Brain pericyte (primary cell): ENCODE results near the gene TFAP2A.

Experiments
- DNase-seq: peaks from one replicate; pipeline ENCODE4 v3.0.0-alpha.2; 2012; ENCODE audit warnings: low read depth, low spot score

Gene TFAP2A

DNA sequence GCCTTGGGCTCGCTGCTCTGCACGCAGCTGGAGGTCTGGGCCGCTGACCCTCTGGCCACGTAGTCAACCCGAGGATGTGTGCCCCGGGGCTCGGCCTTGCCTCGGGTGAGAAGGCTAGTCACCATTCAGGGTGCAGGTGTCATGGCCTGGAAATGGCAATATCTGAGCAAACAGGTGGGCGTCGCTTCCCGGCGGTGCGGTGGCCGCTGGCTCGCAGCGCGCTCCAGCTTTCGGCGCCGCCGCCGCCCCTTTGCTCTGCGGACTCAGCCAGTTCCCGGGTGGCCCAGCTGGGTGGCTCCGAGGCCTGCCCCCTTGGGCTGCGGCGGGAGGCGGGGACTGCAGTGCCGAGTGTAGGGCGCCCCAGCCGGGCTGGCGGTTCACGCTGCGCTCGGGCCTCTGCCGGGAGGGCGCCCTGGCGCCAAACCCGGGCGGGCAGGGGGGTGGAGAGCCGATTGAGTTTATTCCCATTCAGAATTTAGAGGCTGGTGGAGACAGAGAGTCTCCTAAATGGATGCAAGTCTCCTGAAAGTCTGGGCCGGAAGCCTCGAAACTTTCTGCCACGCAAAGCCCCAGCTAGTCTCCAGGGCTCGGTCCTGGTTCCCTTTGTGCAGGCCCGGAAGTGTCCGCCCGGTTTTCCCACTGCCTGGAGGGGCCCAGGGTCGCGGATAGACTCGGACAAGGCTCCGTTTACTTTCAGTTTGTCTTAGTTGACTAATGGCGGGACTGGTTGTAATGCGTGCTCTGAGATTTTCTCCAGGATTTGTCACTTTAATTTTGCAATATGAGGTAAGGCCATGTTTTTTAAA lies 11.3 kb upstream of the TFAP2A start:
- no peak for DNase-seq

DNA sequence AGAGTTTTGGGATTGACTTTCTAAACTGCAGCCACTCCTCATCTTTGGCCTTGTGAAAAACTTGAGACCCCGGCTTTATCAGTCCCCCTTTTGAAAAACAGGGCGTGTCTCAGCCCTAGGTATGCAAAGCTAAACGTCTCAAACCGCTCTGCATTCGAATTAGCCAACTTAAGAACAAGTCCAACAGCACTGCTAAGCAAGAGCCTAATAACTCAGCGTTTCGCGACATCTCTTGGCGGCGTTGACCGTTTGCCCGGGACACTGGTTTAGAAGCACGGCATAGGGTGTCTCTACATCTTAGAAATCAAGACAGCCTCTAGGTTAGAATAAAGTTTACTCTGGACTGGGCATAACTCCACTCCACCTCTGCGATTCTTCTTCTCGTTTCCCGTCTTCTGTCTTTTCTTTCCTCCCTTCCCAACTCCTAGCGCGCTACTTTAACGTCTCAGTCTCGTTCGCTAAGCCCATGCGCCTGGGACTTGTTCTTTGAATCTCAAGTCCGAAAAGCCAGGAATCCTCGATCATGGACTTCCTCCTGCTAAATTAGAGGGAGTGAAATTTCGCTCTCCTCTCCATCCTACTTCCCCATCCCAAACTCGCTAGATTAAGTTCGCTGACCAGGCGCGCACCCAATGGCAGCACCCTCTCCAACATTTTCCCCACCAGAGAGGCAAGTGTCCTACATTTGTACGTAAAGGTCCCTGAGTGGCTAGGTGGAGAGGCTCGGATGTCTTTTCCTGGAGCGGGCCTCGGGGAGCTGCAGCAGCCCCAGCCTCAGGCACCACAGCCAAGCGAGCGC lies 10.5 kb upstream of the TFAP2A start:
- DNase-seq: no peak

DNA sequence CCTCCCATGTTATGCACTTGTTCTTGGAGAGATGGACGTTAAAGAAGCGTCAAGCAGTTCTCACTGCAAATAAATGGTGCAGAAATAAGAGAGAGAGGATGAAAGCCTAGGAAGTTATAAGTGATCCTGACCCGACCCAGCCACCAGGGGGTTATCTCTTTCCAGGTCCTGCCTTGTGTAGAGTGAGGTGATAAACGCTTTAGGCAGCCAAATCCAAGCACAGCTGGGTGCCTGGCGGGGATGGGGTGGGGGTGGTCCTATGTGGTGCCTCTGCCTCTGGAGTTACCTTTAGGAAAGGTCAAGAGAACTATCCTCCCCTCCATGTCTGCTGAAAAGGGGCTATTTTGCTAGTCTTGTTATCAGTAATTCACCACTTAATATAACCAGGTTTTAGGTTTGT lies 9.2 kb upstream of the TFAP2A start:
- DNase-seq: no peak

DNA sequence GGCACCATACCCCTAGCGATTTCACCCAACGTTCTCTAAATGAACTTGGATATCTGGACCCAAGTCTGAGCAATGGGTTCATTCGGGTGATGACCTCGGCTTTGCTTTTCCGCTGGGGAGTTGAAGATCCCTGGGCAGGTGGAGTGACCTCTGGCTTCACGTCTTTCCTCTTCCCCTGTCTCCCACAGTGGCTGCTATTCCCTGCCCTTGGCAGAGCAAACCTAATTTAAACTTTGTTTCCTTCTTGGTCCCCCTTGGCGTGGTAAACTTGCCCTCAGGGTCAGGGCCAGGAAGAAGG lies 7.8 kb upstream of the TFAP2A start:
- no peak for DNase-seq

DNA sequence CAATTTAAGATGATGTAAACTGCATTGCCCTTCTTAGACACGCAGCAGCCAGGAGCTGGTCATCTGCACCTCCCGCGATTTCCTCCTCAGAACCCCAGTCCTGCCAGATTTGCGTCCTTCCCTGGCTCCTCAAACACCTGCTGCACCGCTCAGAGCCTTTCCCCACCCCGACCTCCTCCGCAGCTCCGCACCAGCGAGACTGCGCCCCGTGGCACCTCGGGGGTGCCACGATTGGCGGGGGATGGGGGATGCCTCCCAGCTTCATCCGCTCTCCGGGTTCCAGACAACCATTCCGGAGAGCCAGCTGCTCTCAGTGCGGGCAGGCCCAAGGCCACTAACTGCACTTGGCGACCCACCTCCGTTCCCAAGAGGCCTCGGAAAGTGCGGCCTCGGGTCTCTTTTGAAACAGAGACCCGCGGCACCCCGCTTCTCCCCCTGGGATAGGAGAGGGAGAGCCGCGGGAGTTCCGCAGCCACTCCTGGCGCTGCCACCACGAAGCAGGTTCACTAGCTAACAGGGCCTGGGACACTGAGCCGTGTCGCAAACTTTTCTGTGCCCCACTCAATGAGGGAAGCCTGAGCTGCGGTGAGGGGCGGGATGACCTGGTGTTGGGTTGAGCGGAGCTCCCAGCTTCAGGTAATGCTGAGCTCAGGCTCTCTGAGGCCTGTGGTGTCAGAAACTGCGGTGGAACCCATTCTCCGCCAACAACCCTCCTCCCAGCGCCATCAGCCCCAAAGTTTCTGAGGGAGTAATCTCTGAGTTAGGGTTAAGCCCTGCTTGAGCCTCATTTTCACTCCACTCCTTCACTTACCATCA lies 7.3 kb upstream of the TFAP2A start:
- DNase-seq: no peak

DNA sequence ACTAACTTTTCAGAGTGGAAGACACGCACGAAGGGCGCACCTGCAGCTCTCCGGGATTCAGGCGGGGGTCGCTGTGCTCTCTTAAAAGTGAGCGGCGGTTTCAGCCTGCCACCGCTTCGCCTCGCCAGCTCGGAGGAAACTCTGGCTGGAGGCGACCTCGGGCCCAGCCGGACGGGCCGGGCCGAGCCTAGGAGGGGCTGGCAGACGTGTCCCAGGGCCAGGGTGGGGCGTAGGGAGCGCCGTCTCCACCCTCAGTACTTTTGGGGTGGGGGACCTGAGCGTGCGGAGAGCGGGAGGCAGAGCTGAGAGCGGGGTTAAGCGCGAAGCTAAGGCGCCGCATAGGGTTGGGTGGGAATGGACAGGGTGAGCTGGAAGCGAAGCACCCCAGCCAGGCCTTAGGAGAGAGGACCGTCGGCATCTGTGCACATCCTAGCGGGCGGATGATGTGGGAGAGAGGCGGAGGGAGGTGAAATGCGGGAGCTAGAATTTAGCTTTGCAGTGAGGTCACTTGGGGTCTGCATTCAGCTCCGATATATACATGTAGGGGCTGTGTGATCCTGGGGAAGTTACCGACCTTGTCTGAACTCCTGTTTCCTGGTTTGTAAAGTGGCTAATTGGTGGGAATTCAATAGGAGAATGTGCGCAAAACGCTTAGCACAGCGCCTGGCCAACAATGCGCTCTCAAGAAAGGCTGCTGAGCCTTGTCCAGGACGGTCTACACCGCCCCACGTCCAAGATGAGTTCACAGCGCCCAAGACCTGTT lies 6.5 kb upstream of the TFAP2A start:
- no peak for DNase-seq

DNA sequence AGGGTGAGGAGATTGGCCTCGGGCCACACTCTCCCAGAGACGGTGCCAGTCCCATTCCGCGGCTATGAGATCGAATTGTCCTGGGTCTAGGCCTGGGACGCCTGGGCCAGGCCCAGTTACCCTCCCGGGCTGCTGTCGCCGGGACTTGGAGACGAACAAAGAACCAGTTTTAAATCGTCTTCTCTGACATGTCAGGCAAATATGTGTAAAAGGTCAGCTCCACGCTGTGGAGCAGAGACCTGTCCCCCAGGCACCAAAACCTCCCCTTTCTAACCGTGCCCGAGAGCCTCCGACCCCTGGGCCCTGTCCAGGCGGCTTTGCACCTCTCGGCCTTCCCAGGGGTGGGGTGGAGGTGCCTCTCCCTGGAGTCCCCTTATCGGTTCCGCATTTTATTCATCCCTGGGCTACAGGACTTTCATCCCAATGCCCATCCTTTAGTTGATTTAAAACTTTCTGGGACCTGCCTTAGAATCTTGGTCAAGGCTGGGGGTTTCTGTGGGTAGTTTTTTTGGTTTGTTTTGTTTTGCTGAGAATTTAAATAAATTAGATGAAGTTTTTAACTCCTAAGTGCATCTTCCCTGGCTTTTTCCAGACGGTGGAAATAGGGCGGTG lies 5.8 kb upstream of the TFAP2A start:
- DNase-seq: no peak

DNA sequence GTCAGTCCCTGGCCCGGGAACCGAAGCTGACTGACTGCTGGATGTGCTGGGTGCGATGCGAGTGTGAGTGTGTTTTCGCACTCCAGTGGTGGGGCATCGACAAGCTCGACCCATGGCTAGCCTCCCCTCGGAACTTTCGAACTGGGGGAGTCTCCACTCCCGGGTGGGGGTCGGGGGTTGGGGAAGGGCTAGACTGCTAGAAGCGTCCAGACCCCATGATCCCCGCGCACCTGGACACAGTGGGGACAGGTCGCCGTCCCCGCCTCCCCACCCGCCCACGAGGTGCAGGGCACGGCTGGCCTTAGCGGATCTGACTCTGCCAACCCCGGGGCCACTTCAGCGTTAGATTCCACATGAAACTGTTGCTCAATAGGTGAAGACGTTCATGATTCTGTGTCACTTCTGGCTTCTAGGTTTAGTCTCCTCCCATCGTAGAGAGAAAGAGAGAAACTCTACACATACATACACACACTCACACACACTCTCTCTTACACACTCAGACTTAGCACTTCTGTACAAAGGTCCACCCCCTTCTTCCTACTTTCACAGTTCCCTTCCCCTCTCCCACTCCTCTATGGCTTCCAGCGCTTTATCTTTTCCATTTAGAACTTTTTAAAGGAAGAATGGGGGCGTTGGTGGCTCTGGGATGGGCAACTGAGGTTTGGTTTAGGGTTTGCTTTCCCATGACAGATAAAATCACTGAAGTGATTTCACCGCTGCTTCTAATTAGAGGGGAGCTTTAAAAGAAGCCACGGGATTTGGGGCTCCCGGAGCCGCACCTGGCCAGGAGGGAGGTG lies 5.1 kb upstream of the TFAP2A start:
- no peak for DNase-seq

DNA sequence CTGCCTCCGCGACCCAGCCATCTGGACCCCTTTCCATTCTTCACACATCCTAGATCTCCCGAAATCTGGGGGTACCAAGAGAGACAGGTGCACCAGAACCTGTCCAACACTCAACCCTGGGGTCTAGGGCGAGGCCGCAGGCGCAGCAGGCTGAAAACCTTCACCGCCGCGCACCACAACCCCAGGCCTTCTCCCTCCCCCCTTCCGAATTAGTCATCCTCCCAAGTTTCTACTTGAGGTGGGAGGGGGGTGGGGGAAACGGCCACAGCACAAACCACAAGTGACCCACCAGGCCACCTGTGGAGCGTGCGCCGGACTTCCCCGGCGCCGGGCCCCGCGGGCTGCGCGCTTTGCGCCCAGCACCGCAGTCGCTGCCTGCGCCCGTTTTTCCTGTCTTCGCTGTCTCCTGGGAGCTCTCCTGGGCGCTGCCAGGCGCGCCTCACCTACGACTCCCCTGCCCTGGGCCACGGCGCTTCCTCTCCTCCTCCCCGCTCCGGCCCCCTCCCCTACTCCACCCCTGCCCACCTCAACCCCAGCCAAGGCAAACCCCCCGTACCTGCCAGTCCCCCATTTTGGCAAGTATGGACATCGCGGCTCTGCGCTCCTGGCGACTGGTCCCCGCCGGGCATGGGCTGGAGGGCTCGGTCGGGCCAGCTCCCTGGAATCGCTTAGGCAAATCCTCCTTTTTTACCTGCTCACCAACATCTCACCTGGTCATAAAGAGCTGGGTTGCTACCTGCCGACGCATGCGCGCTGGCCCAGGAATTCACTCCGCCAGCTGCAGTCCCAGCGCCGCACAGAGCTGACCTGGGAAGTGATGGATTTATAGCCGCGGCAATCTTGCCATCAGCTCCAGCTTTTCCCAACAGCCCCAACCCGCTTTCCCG lies 4.2 kb upstream of the TFAP2A start:
- no peak for DNase-seq

DNA sequence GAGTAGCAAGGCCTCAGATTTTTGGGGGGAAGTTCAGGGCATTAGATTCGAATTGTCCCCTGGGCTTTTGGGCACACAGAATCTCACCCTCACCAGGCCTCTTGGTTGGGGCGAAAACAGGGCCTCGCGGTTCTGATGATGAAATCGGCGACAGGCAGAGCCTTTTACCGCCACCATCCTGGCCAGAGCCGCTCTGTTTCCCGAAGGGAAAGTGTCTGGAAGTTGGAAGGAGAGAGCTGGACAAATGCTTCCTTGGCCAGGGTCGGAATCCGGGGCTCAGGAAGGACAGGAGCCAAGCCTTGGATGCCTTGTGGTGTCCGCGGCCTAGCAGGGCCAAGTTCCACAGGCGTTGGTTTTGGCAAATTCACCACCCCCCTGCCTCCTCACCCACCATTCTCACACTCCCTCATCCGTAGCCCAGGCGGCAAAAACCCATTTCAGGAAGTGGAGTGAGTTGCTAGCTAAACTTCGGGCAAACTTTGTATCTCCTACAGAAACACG lies 3.5 kb upstream of the TFAP2A start:
- DNase-seq: no peak

DNA sequence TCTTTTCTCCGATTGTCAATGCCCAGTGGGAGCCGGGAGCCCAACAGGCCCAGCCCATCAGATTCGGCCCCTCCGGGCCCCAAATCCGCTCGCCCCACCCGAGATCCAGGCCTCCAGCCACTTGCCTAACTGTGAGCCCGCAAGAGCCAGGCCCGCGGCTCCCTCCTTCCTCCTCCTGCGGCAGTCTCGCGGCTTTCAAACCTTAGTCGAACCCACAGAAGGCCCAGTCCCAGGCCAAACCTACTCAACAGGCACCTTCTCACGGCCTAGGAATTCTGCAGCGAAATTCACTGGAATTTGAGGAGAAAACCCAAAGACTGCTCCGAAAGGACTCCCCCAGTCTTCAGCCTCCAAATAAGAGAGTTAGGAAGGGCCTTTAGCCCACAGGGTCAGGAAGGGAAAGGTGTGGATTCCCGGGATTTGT lies 2.8 kb upstream of the TFAP2A start:
- DNase-seq: no peak

DNA sequence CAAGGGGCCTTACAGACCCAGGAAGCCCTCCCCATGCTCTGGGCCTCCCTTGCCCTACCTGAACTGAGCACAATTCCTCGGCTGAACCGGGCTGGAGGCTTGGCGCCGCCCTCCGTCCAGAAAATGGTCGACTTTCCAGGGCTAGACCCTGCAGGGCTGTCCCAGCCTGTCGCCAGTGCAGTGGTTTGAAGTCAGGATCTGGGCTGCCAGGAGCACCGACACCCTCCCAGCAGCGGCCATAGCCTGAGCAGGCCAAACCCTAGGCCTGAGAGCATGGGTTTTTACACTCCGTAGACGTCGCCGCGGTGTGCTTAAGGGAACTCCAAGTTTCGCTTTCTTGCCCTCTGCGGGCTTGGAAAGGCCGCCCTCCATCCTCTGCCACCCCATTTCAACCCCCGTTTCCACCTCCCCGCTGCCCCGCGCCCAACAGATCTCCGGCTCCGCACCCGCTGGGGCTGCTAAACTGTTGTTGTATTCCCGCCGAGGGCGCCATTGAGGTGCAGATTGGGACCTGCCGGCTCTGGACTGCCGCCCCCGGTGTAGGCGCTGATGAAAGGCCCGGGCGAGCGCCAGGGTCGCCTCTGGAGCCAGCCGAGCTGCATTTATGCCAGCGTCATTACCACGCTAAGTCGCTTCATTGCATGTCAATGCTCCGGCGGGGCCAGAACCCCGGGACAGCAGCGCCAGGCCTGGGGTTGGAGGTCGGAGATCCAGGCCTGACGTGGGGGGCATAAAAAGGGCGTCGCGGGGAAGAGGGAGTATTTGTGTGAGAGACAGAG lies 2.2 kb upstream of the TFAP2A start:
- DNase-seq: no peak

DNA sequence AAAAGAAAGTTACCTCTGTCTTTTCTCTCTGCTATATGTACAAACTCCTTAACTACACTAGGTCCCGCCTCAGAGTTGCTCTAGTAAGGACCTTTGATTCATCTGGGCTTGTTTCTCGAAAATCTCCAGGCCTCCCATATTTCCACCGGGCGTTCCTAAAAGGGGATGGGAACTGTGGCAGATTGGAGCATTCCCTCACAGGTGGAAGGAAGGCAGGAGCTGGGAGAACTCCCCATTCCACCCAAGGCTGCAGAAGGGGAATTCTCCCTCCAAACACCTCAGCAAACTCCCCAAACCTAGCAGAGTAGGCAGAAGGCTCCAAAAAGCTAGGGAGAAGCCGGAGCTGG lies 1.6 kb upstream of the TFAP2A start:
- no peak for DNase-seq

DNA sequence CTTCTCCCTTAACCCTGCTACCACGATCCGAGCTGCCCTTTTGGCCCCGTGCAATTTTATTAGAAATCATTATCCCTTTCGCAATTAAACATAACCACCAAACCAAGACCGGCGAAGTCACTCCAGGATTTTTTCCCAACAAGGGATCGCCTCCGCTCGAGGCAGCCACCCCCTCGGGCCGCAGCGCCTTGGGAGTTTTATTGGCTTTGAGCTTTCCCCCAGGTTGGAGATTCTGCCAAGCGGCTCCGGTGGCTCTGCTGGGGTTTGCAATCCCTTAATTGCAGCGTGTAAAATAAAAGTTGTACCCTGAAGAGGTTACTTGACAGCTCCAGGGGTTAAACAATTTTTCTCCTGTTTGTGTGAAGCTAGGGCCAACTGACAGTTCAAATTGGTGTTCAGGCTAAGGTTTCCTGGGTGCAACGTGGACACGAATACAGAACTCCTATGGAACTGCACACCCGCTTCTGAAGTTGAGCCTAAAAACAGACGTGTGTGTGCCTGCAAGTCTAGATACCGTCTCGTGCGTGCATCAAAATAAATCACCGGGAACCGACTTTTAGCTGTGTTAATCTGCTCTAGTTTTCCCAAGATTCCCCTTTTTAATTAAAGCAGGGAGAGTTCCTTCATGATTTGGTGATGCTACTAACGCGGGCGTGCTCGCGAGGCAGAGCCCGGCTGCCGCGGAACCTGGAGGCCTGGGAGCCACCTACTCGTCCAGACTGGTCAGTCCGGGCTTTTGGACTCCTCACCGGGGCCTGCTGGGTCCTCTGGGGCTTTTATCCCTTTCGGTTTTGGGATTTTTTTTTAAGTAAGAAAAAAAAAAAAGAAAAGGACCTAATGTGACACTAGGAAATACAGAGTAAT lies 975 bp upstream of the TFAP2A start:
- DNase-seq: no peak

DNA sequence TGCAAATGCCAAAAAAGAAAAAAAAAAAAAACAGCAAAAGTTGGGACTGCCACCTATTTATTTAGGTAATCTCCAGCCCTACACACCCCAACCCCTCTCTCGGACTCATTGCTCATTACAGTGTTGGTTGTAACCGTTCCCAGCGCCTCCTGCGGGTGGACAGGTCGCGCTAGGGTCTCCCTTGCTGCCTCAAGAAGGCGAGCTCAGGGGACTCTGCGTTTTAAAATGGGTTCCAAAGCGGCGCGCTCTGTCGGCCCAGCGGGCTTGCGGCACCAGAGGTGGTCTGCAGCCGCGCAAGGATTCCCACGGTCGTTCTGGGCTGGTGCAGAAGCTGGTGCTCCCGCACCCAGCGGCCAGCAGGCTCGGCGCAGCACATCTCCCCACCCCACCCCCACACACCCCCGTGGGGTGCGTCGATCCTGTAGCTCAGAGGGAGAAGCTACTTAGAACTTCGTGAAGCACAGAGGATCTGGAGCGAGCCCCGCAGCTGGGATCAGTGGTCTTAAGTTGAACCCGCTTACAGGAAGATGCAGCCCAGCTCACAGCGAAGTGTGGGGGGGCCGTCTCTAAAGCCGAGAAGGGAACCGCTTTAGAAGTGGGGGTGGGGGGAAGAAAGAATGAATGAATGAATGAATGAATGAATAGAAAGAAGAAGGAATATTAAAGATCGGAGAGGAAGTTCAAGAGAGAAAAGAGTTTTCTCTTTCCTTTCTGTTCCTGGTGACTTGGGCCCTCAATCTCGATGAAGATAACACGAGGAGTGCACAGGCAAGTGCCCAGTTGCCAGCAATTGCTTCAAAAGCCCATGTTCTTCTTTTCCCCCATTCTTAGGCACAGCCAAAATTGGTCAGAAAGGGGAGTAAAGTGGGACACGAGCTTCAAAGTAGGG lies 780 bp downstream of the TFAP2A start:
- no peak for DNase-seq

DNA sequence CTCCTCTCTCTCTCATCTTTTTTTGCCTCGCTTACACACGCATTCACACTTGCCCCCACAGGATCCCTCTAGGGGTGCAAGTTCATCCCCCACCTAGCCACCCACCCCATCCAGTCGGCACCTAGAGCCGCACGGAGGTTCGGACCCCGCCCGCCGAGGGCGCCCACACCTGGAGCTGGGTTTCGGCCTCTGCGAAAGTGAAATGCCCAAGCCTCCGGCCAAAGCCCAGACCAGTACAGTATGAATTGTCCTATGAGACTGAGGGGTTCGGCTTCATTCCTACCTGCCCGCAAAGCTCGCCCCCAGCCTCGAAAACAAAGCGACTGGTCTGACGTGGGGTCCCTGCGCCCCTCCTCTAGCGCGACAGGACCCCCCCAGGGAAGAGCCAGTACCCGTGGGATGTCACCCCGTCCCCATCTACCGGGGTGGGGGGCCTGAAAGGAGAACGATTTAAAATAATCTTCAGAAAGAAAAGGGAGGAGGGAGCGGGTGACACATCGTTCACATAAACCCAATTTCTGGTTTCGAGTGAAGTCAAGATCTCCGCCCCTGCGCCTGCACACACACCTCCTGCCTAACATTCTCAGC lies 1.5 kb downstream of the TFAP2A start:
- DNase-seq: no peak
